GM19025 (cell line): ENCODE data around the gene CPEB1.
"Not testable (repeated sequence)": the region's sequence is repeated elsewhere in the genome, so short reads cannot be mapped to it uniquely, and the experiment has no call there.

Experiments used
- ATAC-seq: cut with Tn5 transposase; IDR thresholded peaks from one replicate; pipeline ENCODE4 v1.9.1; 2021; ENCODE audit warnings: mild to moderate bottlenecking, low read depth, moderate library complexity; ENCODE audit not compliant: unreplicated experiment

The CPEB1 gene

DNA sequence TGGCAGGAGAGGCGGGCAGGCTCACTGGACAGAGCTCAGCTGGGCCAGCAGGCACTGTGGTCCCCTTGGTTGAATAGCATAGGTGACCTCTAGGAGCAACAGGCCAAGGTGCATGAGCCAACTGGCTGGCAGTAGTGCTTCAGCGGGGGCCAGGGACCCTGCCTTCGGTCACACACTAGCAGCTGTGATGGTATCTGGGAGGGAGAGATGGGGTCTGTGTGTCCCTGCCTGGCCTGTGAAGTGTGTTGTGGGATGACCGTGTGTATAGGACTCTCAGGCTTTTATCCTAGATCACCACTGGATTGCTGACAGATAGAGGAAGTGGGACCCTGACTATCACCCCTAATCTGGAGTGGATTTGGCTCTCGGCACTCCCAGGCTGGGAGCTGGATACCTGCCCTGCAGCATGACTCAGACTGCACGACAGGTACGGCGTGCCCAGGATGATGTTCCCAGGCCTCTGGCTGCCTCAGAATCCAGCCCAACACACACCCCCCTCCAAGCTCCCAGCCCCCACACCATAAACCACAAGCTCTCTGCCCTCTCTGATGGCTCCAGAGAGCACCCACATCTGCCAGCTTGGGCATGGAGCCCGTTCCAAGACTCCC, 114.7 kb downstream of the CPEB1 start:
- no peak for ATAC-seq

DNA sequence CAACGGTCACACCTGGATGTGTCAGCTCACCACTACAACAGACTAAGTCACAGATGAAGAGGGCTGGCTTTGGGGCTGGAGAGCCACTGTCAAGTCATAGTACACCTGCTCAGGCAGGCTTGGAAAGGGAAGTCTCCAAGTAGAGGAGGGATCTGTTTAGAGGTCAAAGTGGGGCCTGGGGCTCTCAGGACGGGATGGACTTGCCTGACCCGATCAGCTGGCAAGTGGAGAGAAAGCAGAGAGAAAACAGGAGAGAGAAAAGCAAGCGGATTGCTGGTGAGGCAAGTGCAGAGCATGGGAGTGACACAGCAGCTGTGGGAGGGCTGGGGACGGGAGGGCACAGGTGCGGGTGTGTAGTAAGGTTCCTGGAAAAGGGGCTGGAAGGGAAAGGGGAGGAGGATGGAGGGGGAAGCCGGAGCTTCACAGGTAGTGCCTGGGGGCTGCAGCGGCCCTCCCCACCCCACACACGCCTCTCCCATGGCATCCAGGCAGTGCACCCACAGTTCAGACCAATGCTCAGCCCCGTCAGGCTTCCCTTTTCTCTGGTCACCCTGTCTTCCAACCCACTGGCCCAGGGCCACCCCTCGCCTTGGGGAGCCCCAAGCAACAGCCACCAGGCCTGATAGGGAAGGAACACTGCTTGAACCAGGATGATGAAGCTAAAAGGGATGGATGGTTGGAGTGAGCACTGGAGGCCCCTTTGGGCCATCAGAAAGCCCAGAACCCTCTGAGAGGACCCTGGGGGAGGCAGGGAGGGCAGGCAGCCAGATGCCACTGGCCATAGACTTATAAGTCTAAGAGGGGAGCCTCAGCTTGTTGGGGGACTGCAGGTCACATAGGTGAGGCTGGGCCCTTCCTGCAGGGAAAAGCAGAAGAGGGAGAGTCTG, 115.4 kb downstream of the CPEB1 start:
- ATAC-seq, result no peak

DNA sequence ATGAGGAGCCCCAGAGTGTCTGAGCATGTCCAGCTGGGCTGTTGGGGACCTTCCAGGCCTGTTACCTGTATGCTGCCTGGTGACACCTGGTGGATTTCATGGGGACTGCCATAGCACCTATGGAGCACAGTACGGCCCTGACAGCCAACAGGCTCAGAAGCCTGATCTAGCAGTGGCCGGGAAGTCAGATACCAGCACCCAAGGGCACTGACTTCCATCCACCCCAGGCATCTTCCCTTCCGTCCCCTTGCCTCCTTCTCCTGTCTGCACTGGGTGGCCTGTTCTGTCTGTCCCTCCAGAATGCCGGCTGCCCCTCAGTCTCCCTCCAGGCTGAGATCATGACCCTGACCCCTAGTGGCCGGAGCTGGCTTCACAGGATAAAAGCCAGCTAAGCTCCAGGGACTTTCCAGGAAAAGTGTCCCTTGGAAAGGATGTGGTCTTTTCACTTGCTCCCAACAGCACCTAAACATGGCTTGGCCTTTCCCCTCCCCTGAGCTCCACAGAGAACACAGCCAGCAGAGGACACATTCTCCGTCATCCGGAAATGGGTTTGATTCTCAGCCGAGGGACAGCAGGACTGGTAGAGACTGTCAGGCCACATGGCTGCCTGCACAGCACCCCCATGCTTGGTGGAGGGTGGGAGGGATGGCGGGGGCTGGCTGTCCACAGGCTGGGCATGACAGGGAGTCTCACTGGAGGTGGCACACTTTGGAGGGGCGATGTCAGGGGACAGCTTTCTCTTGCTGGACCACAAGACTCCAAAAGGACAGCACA, 116.4 kb downstream of the CPEB1 start:
- ATAC-seq, result peak; percentile 85

DNA sequence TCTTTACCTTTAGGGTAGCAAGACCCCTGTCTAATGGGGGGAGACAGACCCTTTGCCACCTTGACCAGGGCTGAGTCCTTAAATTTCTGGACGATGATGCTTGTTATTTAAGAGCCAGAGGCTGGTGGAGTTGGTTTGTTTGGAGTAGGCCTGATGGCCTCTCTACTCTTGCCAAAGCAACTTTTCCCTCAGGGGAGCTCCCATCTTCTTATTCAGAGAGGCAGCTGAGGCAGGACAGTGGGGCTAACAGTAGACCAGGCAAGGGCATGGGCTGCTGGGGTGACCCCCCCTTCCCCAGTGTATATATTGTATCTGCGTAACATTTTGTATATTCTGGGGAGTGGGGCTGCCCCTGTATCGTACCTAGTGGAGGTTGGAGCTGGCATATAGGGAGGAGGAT, 117.2 kb downstream of the CPEB1 start:
- ATAC-seq, result no peak

DNA sequence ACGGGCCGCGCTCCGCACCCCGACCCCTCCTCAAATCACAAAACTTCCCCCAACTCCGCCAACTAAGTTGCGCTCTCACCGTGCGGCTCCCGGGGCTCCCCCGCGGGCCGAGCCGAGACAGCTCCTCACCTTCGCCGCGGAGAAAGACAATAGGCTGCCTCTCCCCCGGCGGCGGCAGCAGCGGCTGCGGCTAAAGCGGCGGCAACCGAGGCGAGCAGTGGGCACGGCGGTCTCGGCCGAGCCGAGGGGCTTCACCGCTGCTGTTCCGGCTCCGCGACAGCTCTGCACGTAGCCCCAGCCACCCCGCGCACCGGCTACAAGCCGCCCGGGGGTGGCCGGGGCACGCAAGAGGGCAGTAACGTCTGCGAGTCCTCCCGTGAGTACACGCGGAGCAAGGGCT, 133.6 kb downstream of the CPEB1 start:
- not testable (repeated sequence) for ATAC-seq

DNA sequence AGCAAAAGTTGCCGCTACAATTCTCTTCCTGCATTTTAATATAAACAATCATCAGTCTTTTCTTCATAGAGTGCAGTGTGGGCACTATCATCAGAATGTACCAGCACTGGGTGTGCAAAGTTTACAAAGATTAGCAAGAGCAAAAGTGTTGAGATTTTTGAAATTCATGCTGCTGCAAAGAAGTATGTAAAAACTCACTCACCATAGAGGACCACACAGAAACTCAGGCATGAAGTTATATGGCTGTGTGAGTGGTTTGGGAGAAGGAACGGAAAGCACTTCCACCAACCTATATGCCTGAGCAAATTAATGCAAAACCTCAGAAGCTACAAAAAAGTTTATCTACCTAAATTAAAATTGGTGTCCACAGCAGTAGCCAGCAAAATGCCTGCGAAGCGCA, 139.5 kb downstream of the CPEB1 start:
- not testable (repeated sequence) for ATAC-seq

DNA sequence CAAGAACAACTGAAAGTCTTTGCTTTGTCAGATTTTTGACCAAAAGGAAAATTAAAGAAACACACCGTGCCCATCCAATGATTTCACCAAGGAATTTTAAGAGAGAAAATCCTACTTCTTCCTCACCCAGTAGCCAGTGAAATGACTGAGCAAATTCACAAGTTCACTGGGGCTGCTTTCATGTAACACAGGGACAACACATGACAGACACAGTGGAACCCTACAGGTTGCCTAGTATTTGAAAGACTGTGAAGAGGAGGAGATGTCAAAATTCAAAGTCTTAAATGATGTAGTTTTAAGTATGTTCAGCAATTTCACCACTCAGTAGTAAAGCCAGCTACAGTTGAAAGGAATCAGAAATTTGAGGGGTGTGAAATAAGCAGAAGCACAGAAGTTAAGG, 140.1 kb downstream of the CPEB1 start:
- ATAC-seq, result not testable (repeated sequence)

DNA sequence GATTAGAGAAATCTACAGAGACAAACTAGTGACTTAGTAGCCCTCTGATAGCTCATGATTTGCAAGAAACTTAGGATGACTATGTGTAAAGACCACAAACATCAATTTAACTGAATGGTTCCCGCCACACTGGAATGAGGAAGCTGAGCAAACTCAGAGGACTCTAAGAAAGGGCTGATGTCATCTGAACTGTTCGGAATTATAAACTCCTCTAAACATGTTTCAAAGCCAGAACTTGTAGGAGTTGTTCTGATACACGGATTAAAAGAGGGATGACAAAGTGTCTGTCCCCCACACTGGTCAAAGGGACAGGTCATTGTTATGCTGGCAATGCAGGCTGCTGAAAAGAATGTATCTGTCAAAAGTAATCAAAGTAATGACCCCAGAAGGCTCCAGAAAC, 141.3 kb downstream of the CPEB1 start:
- not testable (repeated sequence) for ATAC-seq

DNA sequence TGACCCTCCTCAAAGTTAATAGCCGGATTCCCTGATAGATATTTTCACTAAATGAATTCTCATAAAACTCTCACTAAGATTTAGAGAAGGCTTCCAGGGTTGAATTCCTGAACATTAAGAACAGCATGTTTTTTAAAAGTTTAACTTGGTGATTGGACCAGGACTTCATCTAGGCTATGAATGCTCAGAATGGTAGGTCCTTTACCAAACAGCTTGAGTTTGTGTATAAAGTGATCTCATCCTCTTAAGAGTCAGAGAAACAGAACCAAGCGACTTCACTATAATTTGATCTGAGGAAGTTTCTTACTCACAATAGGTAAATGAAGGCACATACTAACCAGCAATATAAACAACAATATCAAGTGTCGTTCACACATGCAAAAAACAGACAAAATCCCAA, 143.1 kb downstream of the CPEB1 start:
- not testable (repeated sequence) for ATAC-seq

DNA sequence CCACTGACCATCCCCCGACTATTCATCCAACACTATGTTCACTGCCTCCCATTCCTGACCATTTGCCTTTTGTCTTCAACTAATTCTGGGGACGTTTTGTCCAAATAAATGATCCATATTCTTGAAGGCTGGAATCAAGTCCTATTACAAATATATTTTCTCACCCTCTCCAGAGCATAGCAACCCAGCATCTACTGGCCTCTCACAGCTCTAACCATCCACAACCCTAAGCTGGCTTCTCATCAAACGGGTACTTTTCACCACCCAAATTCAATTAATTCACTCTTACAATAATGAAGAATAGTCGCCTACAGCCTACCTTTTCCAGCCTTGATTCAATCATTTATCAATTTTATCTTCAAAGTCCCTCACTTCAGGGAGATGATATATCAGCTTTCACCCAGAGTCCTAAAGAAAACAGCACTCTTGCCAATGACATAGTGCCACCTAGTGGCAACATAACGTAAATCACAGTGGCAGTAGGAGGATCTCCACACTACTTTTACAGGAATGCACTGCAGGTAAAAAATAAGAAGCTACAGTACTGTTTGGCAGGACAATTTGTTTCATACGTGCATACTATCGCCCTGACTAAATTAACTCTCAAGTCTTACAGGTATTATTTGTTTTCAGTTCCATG, 144.3 kb downstream of the CPEB1 start:
- ATAC-seq, result not testable (repeated sequence)

DNA sequence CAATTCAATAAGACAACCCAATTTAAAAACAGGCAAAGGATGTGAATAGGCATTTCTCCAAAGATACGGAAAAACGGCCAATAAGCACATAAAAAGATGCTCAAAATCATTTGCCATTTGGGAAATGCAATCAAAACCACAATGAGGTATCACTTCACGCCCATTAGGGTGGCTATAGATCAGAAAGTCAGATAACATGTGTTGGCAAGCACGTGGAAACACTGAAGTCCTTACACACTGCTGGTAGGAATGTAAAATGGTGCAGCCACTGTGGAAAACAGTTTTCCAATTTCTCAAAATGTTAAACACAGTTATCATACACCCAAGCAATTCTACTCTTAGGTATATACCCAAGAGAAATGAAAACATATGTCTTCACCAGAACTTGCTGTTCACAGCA, 146.4 kb downstream of the CPEB1 start:
- ATAC-seq, result not testable (repeated sequence)

DNA sequence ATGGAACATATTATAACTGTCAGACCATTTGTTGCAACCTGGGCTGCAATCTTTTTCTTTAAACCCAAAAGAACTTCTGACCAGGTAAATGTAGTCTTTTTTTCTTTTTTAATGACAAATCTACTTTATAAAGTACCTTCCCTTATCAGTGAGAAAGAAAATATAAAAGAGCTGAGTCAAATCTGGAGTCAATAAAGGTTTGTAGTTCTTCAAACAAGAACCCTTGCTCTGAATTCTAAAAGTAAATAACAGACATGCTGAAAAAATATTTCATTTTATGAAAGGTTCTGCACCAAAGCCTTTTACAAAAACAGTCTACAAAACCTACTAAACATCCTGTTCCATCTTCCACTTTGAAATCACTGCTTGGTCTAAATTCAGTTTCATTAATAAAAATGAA, 149.2 kb downstream of the CPEB1 start:
- ATAC-seq, result not testable (repeated sequence)
